AG04450 (cell line): Measurements from ENCODE around the gene SLC6A11. TPM values are rescaled to one million over a fixed set of nuclear protein-coding genes. Genes with fewer than 3 reads are reported as not detected.

Source experiments
- CTCF ChIA-PET: fragments of 300-600, 350-600 bp; formaldehyde crosslinking; extraction: SDS; loops from one replicate; lab custom pipeline; 2022; ENCODE audit warnings: antibody characterized with exemption, inconsistent platforms; lab: Charles Lee
- POLR2A ChIA-PET: fragments of 350-600 bp; formaldehyde crosslinking; extraction: SDS; loops from one replicate; lab custom pipeline; 2021; ENCODE audit warnings: antibody characterized with exemption, inconsistent platforms; lab: Yijun Ruan, JAX
- DNase-seq: peaks from one replicate; pipeline ENCODE4 v3.0.0-alpha.2; 2011; ENCODE audit warnings: low read depth, low spot score
- H3K27ac ChIP-seq: one replicate; pipeline ENCODE4 v1.5.1; 2012; ENCODE audit warnings: low read depth, low read length, control low read depth
- H3K27me3 ChIP-seq: one replicate; pipeline ENCODE4 v1.6.0; 2012; ENCODE audit warnings: low read length; ENCODE audit not compliant: control insufficient read depth, insufficient read depth
- H3K4me3 ChIP-seq: 2 replicates; pipeline ENCODE4 v1.5.1; 2011; ENCODE audit warnings: mild to moderate bottlenecking, low read depth, low read length, control low read depth
- H3K9me3 ChIP-seq: 2 replicates; pipeline ENCODE4 v1.5.1; 2012; ENCODE audit warnings: low read length; ENCODE audit not compliant: control insufficient read depth, insufficient read depth
- polyA plus RNA-seq: library from polyadenylated mRNA; depleted of rRNA; stranded (reverse); fragments of >200 nt; gene quantifications from 2 replicates; pipeline ENCODE4 v1.2.3, GENCODE V29; 2011
- TF ChIP-seq, protein P1 (sequence below): IDR thresholded peaks from 2 replicates; pipeline ENCODE4 v1.5.1; 2011; ENCODE audit warnings: low read depth, low read length, control low read depth, inconsistent platforms

The SLC6A11 gene
- polyA plus RNA-seq, 1 experiment: not detected

DNA sequence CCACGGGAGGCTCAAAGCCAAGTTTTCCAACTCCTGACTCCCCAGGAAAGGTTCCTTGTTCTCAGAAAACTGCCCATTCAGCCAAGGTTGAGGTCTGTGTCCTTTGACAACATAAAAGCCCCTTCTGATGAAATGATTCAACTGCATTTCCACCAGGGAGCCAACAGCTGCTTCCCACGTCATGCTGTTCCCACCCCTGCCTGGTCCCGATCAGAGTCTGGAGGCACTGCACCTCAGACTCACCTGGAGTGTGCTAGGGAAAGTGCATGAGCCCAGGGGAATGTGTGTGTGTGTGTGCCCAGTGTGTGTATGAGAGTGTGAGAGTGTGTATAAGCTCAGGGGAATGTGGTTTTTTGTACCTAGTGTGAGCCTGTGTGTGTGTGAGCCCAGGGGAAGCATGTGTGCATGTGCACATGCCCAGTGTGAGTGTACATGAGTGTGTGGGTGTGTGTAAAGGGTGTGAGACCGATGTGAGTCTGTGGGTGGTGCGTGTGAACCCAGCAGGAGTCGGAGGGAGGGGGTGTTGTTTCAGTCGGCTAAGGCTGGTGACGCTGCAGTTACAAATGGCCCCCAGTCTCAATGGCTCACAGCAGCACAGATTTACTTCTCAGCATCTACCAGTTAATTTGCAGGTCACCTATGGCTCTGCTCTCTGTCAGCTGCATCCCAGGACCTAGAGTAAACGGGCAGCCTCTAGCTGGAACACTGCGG lies 156.2 kb downstream of the SLC6A11 start:
- ChIA-PET CTCF (no interaction called here), POLR2A (no interaction called here)

DNA sequence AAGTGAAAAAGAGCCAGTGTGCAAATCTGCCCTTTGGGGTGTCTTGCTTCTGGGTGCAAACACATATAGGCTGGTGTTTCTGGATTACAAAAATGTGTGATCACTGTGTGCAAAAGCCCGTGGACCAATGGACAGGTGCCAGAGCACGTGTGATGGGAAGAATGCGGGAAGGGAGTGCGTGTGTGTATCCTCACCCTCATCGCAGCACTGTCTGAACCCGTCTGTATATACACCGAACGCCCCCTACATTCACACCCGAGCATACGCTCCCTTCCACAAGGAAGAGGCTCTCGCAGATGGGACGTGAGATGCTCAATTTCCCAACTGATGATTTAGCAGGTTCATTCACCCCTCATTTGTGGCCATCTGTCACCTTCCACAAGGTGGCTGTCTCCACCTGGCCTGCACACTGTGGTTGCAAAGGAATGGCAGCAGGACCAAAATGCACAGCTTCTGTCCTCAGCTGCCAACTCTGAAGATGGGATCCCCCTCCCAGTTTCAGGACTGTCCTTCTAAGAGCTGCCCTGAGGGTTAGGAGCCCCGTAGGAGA lies 157.1 kb downstream of the SLC6A11 start:
- no peak overlapping the region for H3K4me3 ChIP-seq
- no peak for DNase-seq
- no peaks in the 10 kb centered on the region for H3K9me3 ChIP-seq
- ChIA-PET CTCF (no interaction called here), POLR2A (no interaction called here)
- no peak overlapping the region for H3K27ac ChIP-seq
- peaks cover 20% of the 10 kb centered on the region for H3K27me3 ChIP-seq
- TF ChIP-seq, protein P1, sequence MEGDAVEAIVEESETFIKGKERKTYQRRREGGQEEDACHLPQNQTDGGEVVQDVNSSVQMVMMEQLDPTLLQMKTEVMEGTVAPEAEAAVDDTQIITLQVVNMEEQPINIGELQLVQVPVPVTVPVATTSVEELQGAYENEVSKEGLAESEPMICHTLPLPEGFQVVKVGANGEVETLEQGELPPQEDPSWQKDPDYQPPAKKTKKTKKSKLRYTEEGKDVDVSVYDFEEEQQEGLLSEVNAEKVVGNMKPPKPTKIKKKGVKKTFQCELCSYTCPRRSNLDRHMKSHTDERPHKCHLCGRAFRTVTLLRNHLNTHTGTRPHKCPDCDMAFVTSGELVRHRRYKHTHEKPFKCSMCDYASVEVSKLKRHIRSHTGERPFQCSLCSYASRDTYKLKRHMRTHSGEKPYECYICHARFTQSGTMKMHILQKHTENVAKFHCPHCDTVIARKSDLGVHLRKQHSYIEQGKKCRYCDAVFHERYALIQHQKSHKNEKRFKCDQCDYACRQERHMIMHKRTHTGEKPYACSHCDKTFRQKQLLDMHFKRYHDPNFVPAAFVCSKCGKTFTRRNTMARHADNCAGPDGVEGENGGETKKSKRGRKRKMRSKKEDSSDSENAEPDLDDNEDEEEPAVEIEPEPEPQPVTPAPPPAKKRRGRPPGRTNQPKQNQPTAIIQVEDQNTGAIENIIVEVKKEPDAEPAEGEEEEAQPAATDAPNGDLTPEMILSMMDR: no peak

More for the DNA sequence above, 156.2 kb downstream of the SLC6A11 start:
- H3K9me3 ChIP-seq: no peaks in the 10 kb centered on the region
- H3K4me3 ChIP-seq: no peak overlapping the region
- TF ChIP-seq, protein P1: no peak
- H3K27me3 ChIP-seq: peaks cover 20% of the 10 kb centered on the region
- DNase-seq: no peak
- no peak overlapping the region for H3K27ac ChIP-seq

- Histone ChIP-seq H3K4me3 (no peak overlapping the region), H3K9me3 (no peaks in the 10 kb centered on the region), H3K27me3 (peaks cover 15% of the 10 kb centered on the region), H3K27ac (no peak overlapping the region)
- ChIA-PET CTCF (no interaction called here), POLR2A (no interaction called here)
- DNase-seq: no peak
- TF ChIP-seq, protein P1: no peak
Observed at GRCh38 chr3:10974131-10974530, 158.1 kb downstream of the SLC6A11 start.

DNA sequence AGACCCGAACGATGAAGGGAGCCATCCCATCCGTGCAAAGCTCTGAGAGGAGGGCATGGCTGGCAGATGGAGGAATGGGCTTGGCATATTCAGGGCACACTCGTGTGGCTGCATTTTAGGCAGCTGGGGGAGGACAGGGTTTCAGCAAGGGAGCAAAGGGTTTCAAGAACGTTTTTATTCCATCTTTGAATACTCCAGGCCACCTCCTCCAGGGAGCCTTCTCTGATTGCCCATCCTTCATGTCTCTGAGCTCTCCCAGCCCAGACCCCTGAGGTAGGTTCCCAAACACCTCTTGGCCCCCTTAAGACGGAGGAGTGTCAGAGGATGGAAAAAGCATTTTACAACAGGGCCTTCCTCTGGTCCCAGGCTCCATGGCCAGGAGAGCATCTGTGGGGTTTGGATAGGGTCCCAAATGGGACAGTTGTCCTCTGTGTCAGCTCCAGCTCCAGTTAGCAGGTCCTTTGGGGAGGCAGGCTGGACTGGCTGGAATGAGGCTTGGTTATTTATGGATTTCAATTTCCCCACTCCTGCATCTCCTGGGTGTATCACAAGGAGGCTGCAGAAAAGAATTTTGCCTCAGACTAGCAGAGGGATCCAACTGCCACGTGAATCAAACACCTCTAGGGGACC lies 158.8 kb downstream of the SLC6A11 start:
- CTCF ChIA-PET: no interaction called here
- H3K9me3 ChIP-seq: no peaks in the 10 kb centered on the region
- H3K27me3 ChIP-seq: peaks cover 15% of the 10 kb centered on the region
- no peak for DNase-seq
- H3K27ac ChIP-seq: no peak overlapping the region
- no peak overlapping the region for H3K4me3 ChIP-seq
- POLR2A ChIA-PET: no interaction called here
- TF ChIP-seq, protein P1: no peak

DNA sequence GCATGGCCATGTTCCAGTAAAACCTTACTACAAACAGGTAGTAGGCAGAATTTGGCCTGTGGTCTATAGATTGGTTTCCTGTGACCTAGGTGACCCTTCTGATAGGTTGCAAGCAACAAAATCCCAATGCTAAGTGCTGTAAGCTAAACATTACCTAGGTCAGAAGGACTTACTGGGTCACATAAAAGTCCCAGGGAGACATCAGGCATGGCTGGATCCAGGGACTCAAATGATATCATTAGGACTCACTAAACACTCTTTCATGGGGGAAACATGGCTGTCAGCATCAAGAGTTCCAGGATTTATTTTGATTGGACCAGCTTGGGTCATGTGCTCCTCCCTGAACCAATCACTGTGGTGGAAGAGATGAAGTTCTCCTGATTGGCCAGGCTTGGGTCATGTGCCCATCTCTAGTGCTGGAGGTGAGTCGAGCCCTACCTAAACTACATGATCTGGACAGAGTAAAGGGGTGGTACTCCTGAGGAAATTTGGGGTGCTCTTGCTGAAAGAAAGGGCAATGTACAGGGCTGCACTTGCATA lies 159.7 kb downstream of the SLC6A11 start:
- no peak overlapping the region for H3K27ac ChIP-seq
- ChIA-PET POLR2A (no interaction called here), CTCF (no interaction called here)

More for the DNA sequence above, 159.7 kb downstream of the SLC6A11 start:
- Histone ChIP-seq H3K9me3 (no peaks in the 10 kb centered on the region), H3K27me3 (peaks cover 17% of the 10 kb centered on the region), H3K4me3 (no peak overlapping the region)
- TF ChIP-seq, protein P1: no peak
- no peak for DNase-seq
